ENCODE measurements around the gene DDAH1.

- no peak for TF ChIP-seq POLR2A (IDR thresholded peaks at IDR 0.05; ENCODE audit: low read length)
- no peak for TF ChIP-seq GATA1 (IDR thresholded peaks at IDR 0.05; ENCODE audit: low read depth, low read length)
Observed at GRCh38 chr1:85321237-85321964, 143.6 kb downstream of the DDAH1 start.
